CD4-positive, alpha-beta T cell treated with Interleukin-15 for 1 hour (primary cell): Measurements from ENCODE around the gene SNX9.
"Not testable (repeated sequence)": the region's sequence is repeated elsewhere in the genome, so short reads cannot be mapped to it uniquely, and the experiment has no call there.

ENCODE experiments used
- DNase-seq: peaks from one replicate; pipeline ENCODE4 v3.0.0-alpha.2; 2020

Gene SNX9

DNA sequence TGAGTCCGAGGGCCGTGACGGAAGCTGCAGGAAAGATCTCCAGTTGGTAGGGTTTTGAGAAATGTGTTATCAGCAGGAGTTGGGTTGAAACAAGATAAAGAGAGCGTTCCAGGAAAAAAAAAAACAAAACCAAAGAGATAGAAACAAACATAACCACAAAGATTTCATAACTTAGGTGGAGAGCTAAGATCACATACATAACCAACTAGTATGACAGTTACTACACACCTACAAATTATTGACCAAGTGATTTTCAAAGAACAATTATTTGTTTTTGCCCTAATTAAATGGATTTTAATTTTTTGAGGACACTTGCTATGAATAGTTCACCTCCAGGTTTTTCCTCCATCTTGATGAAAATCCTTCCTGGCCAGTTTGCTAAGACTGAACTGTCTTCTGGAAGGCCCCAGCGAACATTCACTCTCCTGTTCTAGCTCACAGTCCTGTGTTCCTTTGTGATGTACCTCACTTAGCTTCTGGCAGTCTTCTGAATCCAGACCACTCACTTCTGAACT is 69.4 kb downstream of the SNX9 start:
- no peak for DNase-seq

DNA sequence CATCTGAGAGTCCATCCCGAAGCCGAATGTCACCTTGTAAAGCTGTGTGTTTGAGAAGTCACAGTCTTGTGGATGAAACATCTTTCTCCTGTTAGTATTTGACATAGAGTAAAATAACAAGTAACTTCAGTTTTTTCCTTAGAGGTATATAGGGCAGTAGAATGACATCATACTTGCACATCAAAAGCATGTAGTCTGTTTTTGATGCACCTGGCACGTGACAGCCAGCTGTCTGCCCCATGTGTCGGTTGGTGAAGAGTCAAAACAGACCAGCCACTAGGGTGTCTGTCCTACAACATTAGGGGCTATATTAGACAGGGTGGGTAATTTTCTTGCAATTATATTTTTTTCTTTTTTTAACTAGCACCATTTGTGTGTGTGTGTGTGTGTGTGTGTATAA is 70.2 kb downstream of the SNX9 start:
- DNase-seq, result peak; percentile 72

GRCh38 chr6:157895585-157895984 is 72.5 kb downstream of the SNX9 start:
- no peak for DNase-seq

DNA sequence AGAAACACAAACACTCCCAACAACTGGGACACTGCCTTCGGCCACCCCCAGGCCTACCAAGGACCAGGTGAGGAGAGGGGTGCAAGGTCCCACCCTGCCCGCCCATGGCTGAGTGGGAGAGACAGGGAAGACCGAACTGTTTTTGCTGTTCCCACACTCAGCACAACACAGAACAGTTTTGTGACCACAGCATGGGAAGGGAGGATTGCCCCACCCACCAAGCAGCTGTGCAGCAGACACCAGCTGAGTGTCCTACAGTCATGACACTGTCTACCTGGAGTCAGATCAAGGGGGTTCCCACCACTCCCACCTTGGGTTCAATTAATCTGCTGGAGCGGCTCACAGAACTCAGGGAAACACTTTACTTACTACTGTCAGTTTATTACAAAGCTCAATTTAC is 73.9 kb downstream of the SNX9 start:
- DNase-seq, result no peak

DNA sequence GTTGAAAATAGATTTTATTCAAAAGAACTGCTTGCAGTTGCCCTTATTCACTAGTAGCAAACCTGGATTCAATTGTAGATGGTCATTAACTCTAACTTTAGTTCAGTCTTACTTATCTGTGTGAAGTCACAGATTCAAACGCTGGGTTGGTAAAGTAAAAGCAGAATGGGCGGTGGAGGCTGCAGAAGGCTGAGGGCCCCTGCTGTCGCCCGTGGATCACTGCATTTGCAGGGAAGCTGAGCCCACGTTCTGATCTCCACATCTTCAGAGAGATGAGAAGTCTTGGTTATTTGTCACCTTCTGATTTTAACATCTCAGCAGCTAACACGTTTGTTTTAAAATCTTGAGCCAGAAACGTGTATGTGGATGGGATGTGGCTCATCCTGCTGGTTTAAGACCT is 75.1 kb downstream of the SNX9 start:
- DNase-seq, result peak; percentile 27

DNA sequence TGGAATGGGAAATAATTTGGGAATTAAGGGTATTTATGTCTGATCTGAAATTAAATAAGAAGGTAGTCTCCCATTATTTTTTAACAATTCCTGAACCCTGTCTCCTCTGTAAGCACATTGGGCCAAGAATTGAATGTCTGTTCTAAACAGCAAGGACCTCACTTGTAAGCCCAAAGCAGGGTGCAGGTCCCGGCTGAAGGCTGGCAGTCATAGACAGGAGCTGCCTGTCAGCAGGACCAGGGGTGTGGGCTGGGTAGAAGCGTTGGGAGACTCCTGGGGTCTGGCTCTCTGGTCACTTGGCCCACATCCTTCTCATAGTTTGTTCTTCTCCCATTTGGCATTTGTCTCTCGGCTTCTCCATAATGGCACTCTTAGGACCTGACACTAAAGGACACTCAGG is 75.6 kb downstream of the SNX9 start:
- DNase-seq, result no peak

- DNase-seq, result not testable (repeated sequence)
Measured at GRCh38 chr6:157900262-157900661, 77.2 kb downstream of the SNX9 start.

- DNase-seq, result not testable (repeated sequence)
Measured at GRCh38 chr6:157900751-157901150, 77.7 kb downstream of the SNX9 start.

DNA sequence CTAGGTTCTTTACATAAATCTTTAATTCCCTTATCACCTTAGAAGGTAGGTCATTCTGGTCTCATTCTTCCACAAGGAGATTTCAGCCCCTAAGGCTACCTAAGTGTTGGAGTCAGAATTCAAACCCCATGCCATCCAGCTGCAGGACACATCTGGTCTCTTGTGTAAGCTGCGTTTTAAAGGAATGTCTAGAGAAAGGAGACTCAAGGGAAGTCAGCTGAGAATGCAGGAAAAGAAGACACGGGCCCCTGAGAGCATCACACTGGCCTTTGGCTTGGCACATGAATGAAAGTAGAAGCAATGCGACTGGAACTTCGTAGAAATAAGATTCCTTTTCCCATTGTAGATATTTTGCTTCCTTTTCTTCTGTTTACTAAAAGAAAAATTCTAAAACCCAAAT is 82.0 kb downstream of the SNX9 start:
- DNase-seq, result no peak

DNA sequence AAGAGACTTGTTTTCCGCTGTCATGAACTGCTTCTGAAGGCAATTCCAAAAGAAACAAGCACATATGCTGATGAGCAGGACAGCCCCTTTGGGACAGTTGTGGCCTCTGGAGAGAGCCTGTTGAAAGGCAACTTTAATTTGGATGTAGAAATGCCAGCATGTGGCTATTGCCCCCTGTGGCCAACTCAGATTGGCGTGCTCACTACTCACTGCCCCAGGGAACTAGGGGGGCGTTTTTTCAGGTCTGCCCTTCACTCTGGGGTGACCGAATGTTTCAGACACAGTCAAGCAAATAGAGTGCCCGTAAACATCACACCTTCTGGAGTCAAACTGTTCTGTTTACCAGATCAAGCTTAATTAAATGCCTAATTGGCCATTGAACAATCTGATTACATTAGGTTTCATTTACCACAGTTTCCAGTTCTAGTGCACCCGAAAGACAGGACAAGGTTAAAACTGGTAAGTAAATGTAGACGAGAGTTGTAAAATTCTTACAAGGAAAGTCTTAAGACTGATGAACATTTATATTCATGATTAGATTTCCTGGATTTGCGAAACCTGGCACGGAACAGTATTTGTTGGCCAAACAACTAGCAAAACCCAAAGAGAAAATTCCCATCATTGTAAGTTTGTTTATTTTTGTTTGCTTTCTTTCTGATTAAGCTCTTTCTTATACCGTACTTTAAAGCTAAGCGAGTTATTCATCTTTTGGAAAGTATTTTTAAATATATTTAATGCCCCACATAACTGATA is 82.7 kb downstream of the SNX9 start:
- DNase-seq, result no peak

GRCh38 chr6:157906537-157907061 is 83.6 kb downstream of the SNX9 start:
- no peak for DNase-seq

DNA sequence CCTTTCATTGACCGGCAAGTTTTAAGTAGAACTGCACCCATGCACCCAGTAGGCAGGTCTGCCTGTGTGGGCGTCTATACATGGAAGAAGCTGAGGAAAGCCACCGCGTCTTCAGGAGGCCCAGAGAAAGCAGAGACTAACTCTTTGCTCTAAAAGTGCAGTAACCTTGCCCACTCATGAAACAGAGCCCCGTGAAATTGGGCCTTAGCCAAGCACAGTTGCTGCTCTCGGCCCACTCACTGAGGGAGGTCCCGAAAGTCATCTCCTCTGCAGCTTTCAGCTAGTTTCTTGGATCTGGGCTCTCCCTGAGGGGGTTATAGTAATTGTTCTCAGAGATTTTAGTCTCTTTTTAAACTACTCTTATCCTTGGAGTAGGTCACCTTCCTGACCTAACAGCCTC is 84.6 kb downstream of the SNX9 start:
- no peak for DNase-seq

- no peak for DNase-seq
Measured at GRCh38 chr6:157908369-157909281, 85.6 kb downstream of the SNX9 start.

GRCh38 chr6:157909282-157909664 is 86.2 kb downstream of the SNX9 start:
- no peak for DNase-seq

DNA sequence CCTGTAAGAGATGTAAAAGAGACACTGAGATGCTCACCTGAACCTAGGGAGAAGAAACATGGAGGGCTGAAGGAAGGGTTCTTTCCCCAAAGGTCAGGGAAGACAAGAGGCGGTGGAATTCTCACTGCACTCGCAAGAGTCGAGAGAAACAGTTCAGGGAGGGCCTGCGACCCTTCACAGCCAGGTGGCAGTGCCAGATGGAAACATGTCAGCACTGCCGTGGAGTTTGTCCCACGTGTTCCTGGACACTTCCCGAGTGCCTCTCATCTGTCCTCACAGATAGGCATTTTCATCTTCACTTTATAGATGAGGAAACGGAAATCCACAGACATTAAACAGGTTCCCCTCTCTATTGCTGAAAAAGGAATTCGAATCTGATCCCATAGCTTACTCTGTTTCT is 88.2 kb downstream of the SNX9 start:
- no peak for DNase-seq

- no peak for DNase-seq
Measured at GRCh38 chr6:157911786-157912185, 88.7 kb downstream of the SNX9 start.

- no peak for DNase-seq
Measured at GRCh38 chr6:157912326-157912725, 89.3 kb downstream of the SNX9 start.

DNA sequence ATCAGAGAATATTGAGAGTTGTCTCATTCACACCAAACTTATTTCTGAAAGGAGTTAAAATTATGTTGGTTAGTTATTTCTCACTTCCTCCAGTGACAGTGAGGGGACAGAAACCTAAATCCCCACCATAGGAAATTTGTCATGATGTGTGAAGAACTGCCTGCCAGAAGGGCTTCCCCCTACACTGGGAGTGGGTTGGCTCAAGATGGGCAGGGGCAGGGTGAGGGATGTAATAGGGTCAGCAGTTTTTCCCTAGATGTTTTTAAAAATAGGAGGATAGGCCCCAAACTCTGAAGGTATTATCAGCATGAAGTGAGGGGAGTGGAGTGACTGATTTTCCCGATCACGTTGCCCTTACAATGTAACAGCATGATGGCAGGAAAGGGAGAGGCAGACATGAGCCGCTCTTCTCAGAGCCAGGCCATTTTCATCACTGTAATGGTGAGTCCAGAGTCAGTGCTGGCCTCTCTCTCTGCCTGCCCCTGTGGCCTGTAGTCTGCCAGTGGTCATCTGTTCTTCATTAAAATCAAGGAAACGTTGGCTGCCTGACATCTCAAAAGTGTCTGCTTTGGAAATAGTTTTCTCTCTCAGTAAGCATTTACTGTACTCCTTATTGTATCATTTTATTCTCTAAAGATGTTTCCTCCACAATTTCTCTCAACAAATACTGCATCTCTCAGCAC is 98.8 kb downstream of the SNX9 start:
- DNase-seq, result no peak

DNA sequence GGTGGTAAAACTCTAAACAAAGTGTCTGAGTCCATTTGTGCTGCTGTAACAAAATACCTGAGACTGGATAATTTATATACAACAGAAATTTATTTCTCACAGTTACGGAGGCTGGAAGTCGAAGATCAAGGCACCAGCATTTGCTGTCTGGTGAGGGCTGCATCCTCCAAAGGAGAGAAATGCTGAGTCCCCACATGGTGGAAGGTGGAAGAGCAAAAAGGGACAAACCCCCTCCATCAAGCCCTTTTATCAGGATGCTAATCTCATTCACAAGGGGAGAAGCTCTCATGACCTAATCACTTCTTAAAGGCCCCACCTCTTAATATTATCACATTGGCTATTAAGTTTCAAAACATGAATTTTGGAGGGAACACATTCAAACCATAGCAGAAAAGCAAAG is 102.7 kb downstream of the SNX9 start:
- DNase-seq, result no peak

- no peak for DNase-seq
Measured at GRCh38 chr6:157927011-157927410, 104.0 kb downstream of the SNX9 start.

GRCh38 chr6:157928428-157928827 is 105.4 kb downstream of the SNX9 start:
- no peak for DNase-seq

DNA sequence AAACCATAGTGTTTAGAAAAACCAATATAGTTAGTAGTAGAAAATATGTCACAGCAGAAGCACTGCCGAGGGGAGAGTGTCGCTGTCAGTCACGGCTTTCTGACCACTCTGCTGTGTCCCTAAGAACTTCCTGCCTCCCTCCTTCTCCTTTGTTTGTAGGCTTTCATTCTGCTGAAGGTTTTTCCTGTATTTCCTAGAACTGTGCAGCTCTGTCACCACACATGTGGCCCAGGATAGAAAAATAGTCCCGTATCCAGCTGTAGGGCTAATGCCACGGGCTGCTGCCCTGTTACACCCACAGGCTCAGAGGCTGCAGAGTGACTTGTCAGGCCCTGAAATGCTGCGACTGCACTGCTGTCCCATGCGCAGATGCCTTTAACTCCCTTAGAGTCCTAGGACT is 106.0 kb downstream of the SNX9 start:
- no peak for DNase-seq

DNA sequence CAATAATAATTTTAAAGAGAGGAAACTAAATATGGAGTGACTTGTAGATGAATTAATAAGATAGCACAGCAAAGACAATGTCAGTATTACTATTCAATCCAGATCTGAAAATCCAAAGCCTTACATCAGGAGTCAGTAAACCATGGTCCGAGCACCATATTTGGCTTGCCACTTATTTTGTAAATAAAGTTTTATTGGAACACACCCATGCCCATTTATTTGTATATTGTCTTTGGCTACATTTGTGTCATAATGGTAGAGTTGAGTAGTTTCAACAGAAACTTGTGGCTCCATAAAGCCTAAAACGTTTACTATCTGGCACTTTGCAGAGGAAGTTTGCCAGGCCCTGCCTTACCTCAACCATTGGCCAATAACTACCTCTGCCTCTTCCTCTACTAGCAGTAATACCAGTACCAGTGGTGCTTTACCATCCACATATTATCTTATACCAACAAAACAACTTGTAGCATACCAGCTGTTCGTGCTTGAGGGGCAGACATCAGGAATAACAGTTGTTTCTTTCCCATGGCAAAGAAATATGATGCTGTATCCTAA is 106.8 kb downstream of the SNX9 start:
- no peak for DNase-seq
